Chondrocyte (in vitro differentiated cells): ENCODE data around the gene SFXN5. TPM values are rescaled to one million over a fixed set of nuclear protein-coding genes. Genes with fewer than 3 reads are reported as not detected.

ENCODE experiments used
- DNase-seq: peaks from one replicate; pipeline ENCODE4 v3.0.0; 2021; ENCODE audit warnings: mixed read lengths, low spot score
- H3K27ac Mint-ChIP-seq: one replicate; pipeline ENCODE4 v1.8.0; 2021; ENCODE audit warnings: mild to moderate bottlenecking, moderate library complexity, mixed read lengths; ENCODE audit not compliant: unreplicated experiment
- H3K27me3 Mint-ChIP-seq: 2 replicates; pipeline ENCODE4 v1.8.0; 2021; ENCODE audit warnings: low read depth, mixed read lengths
- H3K36me3 Mint-ChIP-seq: 2 replicates; pipeline ENCODE4 v1.8.0; 2021; ENCODE audit warnings: low read depth, mixed read lengths
- H3K4me1 Mint-ChIP-seq: 2 replicates; pipeline ENCODE4 v1.8.0; 2021; ENCODE audit warnings: low read depth, mild to moderate bottlenecking, mixed read lengths
- H3K4me3 Mint-ChIP-seq: one replicate; pipeline ENCODE4 v1.8.0; 2021; ENCODE audit warnings: mild to moderate bottlenecking, moderate library complexity, mixed read lengths; ENCODE audit not compliant: unreplicated experiment
- H3K9me3 Mint-ChIP-seq: 2 replicates; pipeline ENCODE4 v1.8.0; 2021; ENCODE audit warnings: low read depth, mixed read lengths
- CTCF ChIP-seq: fragments of 200-600 bp; sonication (generic); IDR thresholded peaks from 2 replicates; pipeline ENCODE4 v1.5.0; 2021; ENCODE audit warnings: antibody characterized with exemption, mild to moderate bottlenecking, moderate library complexity
- total RNA-seq: library from RNA; stranded (reverse); gene quantifications from 3 replicates; pipeline ENCODE4 v1.2.1, GENCODE V29; 2021

Gene SFXN5
- total RNA-seq, 1 donor from 2014 or later = 10.6 TPM

- peaks cover 15% of the 10 kb centered on the region for H3K4me1 Mint-ChIP-seq
- no peak overlapping the region for H3K4me3 Mint-ChIP-seq
- peaks cover 3% of the 10 kb centered on the region for H3K36me3 Mint-ChIP-seq
- no peaks in the 10 kb centered on the region for H3K9me3 Mint-ChIP-seq
- TF ChIP-seq CTCF = no peak
- no peak for DNase-seq
- no peak overlapping the region for H3K27ac Mint-ChIP-seq
- H3K27me3 Mint-ChIP-seq = peaks cover 40% of the 10 kb centered on the region
Observed at GRCh38 chr2:72938455-72938854, 133.1 kb downstream of the SFXN5 start.

GRCh38 chr2:72937356-72937669 lies 134.2 kb downstream of the SFXN5 start:
- peaks cover 2% of the 10 kb centered on the region for H3K36me3 Mint-ChIP-seq
- no peak overlapping the region for H3K27ac Mint-ChIP-seq
- DNase-seq = peak; percentile 82
- no peak for TF ChIP-seq CTCF
- peaks cover 40% of the 10 kb centered on the region for H3K27me3 Mint-ChIP-seq
- H3K4me1 Mint-ChIP-seq = peaks cover 15% of the 10 kb centered on the region
- no peak overlapping the region for H3K4me3 Mint-ChIP-seq
- H3K9me3 Mint-ChIP-seq = no peaks in the 10 kb centered on the region

GRCh38 chr2:72936660-72937355 lies 134.7 kb downstream of the SFXN5 start:
- H3K9me3 Mint-ChIP-seq = no peaks in the 10 kb centered on the region
- H3K27ac Mint-ChIP-seq = no peak overlapping the region
- peak; percentile 72 for DNase-seq
- peaks cover 2% of the 10 kb centered on the region for H3K36me3 Mint-ChIP-seq
- TF ChIP-seq CTCF = no peak
- no peak overlapping the region for H3K4me3 Mint-ChIP-seq
- H3K4me1 Mint-ChIP-seq = peaks cover 13% of the 10 kb centered on the region
- peaks cover 40% of the 10 kb centered on the region for H3K27me3 Mint-ChIP-seq

GRCh38 chr2:72935611-72935957 lies 135.9 kb downstream of the SFXN5 start:
- Mint-ChIP-seq H3K4me3 (no peak overlapping the region), H3K9me3 (no peaks in the 10 kb centered on the region), H3K4me1 (peaks cover 4% of the 10 kb centered on the region), H3K36me3 (peaks cover 2% of the 10 kb centered on the region), H3K27me3 (peaks cover 44% of the 10 kb centered on the region), H3K27ac (no peak overlapping the region)
- TF ChIP-seq CTCF = no peak
- DNase-seq = no peak

GRCh38 chr2:72934683-72935610 lies 136.6 kb downstream of the SFXN5 start:
- Mint-ChIP-seq H3K27me3 (peaks cover 44% of the 10 kb centered on the region), H3K4me1 (no peaks in the 10 kb centered on the region), H3K27ac (no peak overlapping the region), H3K4me3 (no peak overlapping the region), H3K36me3 (peaks cover under 1% of the 10 kb centered on the region), H3K9me3 (no peaks in the 10 kb centered on the region)
- peak; percentile 47 for TF ChIP-seq CTCF
- DNase-seq = peak; percentile 53
